Mesenchymal stem cell (in vitro differentiated cells and primary cell): ENCODE data around the gene HAP1.

Experiments used
- DNase-seq: peaks from one replicate; pipeline ENCODE4 v3.0.0-alpha.2; 2013
- H2AFZ ChIP-seq: one replicate; pipeline ENCODE4 v1.6.1; 2013; ENCODE audit warnings: low read depth, mild to moderate bottlenecking, control low read depth, inconsistent platforms, low read length, moderate library complexity
- H2AK5ac ChIP-seq: 2 replicates; pipeline ENCODE4 v1.6.1; 2013; ENCODE audit warnings: low read length, moderate library complexity, mild to moderate bottlenecking, inconsistent platforms; ENCODE audit not compliant: severe bottlenecking
- H2BK120ac ChIP-seq: one replicate; pipeline ENCODE4 v1.6.1; 2013; ENCODE audit warnings: low read depth, mild to moderate bottlenecking, inconsistent platforms, low read length, moderate library complexity
- H2BK12ac ChIP-seq, 2 experiments: one replicate each; pipeline ENCODE4 v1.6.1; 2013; ENCODE audit warnings: inconsistent platforms in 2 of 2, low read length in 2 of 2, mild to moderate bottlenecking in 2 of 2, moderate library complexity in 2 of 2, control low read depth in 1 of 2
- H2BK15ac ChIP-seq: one replicate; pipeline ENCODE4 v1.6.1; 2013; ENCODE audit warnings: mild to moderate bottlenecking, low read depth, inconsistent platforms; ENCODE audit not compliant: poor library complexity, severe bottlenecking
- H2BK5ac ChIP-seq: 2 replicates; pipeline ENCODE4 v1.6.1; 2013; ENCODE audit warnings: low read depth, mild to moderate bottlenecking, low read length, control low read depth, inconsistent platforms; ENCODE audit not compliant: poor library complexity, severe bottlenecking
- H3K14ac ChIP-seq, 2 experiments: one replicate each; pipeline ENCODE4 v1.6.1; 2013; ENCODE audit warnings: inconsistent platforms in 2 of 2, low read length in 2 of 2, control low read depth in 1 of 2, mild to moderate bottlenecking in 1 of 2, moderate library complexity in 1 of 2
- H3K18ac ChIP-seq, 2 experiments: one replicate each; pipeline ENCODE4 v1.6.1; 2013; ENCODE audit warnings: inconsistent platforms in 2 of 2, low read length in 2 of 2, control low read depth in 1 of 2, low read depth in 1 of 2, mild to moderate bottlenecking in 1 of 2
- H3K23ac ChIP-seq, 2 experiments: one replicate each; pipeline ENCODE4 v1.6.1; 2013; ENCODE audit warnings: inconsistent platforms in 2 of 2, low read length in 2 of 2, mild to moderate bottlenecking in 2 of 2, moderate library complexity in 2 of 2, control low read depth in 1 of 2
- H3K27ac ChIP-seq: 2 replicates; pipeline ENCODE4 v1.5.1; 2013; ENCODE audit warnings: mild to moderate bottlenecking, moderate library complexity, low read length, control low read depth, inconsistent platforms; ENCODE audit not compliant: poor library complexity, severe bottlenecking
- H3K27me3 ChIP-seq, 2 experiments: 2 replicates each; pipeline versions ENCODE4 v1.6.1 to v1.7.0; 2013; ENCODE audit warnings: low read length in 2 of 2, mild to moderate bottlenecking in 2 of 2, moderate library complexity in 2 of 2, control low read depth in 1 of 2, inconsistent platforms in 1 of 2; ENCODE audit not compliant: control insufficient read depth in 1 of 2, insufficient read depth in 1 of 2
- H3K36me3 ChIP-seq, 2 experiments: 2 replicates each; pipeline versions ENCODE4 v1.6.1 to v1.7.0; 2013; ENCODE audit warnings: low read length in 2 of 2, control low read depth in 1 of 2, inconsistent platforms in 1 of 2, low read depth in 1 of 2, mild to moderate bottlenecking in 1 of 2; ENCODE audit not compliant: insufficient read depth in 2 of 2, control insufficient read depth in 1 of 2
- H3K4ac ChIP-seq, 2 experiments: one replicate each; pipeline ENCODE4 v1.6.1; 2013; ENCODE audit warnings: inconsistent platforms in 2 of 2, low read length in 2 of 2, mild to moderate bottlenecking in 2 of 2, moderate library complexity in 2 of 2, control low read depth in 1 of 2, low read depth in 1 of 2
- H3K4me1 ChIP-seq: 2 replicates; pipeline ENCODE4 v1.6.1; 2013; ENCODE audit warnings: low read depth, low read length, control low read depth; ENCODE audit not compliant: control insufficient read depth, insufficient read depth
- H3K4me2 ChIP-seq: 2 replicates; pipeline ENCODE4 v1.6.1; 2013; ENCODE audit warnings: low read length, mild to moderate bottlenecking, inconsistent platforms; ENCODE audit not compliant: poor library complexity, severe bottlenecking
- H3K4me3 ChIP-seq, 2 experiments: 2 replicates each; pipeline versions ENCODE4 v1.5.1 to v1.7.0; 2013; ENCODE audit warnings: low read length in 2 of 2, mild to moderate bottlenecking in 2 of 2, control low read depth in 1 of 2, low read depth in 1 of 2; ENCODE audit not compliant: insufficient read depth in 1 of 2
- H3K79me1 ChIP-seq: replicated peaks from 2 replicates; pipeline ENCODE4 v1.6.1; 2013; ENCODE audit warnings: mild to moderate bottlenecking, control low read depth, low read length, inconsistent platforms; ENCODE audit not compliant: poor library complexity, severe bottlenecking
- H3K9ac ChIP-seq: 2 replicates; pipeline ENCODE4 v1.7.0; 2013; ENCODE audit warnings: mild to moderate bottlenecking, low read length, moderate library complexity
- H3K9me3 ChIP-seq: 2 replicates; pipeline ENCODE4 v1.7.0; 2013; ENCODE audit warnings: mild to moderate bottlenecking, low read length; ENCODE audit not compliant: control insufficient read depth
- H4K8ac ChIP-seq: one replicate; pipeline ENCODE4 v1.6.1; 2013; ENCODE audit warnings: inconsistent platforms, mild to moderate bottlenecking, low read length, moderate library complexity
- H4K91ac ChIP-seq: one replicate; pipeline ENCODE4 v1.6.1; 2013; ENCODE audit warnings: mild to moderate bottlenecking, low read length, inconsistent platforms
- WGBS: methylation state at CpG from one replicate; pipeline ENCODE4 v1.1.7; 2013; ENCODE audit warnings: mixed read lengths; 5-methylcytosine and 5-hydroxymethylcytosine counted together

HAP1 gene

DNA sequence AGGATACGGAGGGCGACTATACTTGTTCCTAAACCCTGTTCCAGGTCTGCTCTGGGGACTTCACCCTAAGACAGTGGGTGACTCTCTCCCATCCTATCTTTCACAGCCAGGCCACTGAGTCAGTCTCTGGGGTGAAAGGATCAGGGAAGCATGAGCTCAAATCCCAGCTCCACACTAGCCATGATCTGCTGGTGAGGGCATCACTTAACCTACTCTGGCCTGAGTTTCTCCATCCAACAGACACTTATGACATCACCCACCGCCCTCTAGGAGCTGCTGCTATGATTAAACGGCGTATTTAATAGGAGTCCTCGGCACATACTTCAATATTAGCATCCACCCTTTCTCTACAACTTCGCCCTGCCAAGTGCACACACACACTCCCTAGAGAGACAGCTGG is 12.2 kb downstream of the HAP1 start:
- Histone ChIP-seq H3K14ac (no peak overlapping the region), H3K79me1 (no peaks in the 10 kb centered on the region), H3K4ac (no peak overlapping the region), H3K27ac (no peak overlapping the region), H2AK5ac (no peak overlapping the region), H3K23ac (no peak overlapping the region), H2BK120ac (no peak overlapping the region), H3K4me2 (no peak overlapping the region), H2BK12ac (no peak overlapping the region), H3K9ac (no peak overlapping the region), H4K8ac (no peak overlapping the region), H3K36me3 (no peaks in the 10 kb centered on the region), H2AFZ (no peak overlapping the region), H3K4me1 (peaks cover 5% of the 10 kb centered on the region), H3K18ac (no peak overlapping the region), H3K27me3 (peaks cover 5 to 50% of the 10 kb centered on the region in 2 experiments), H4K91ac (no peak overlapping the region), H3K9me3 (no peaks in the 10 kb centered on the region), H2BK15ac (no peak overlapping the region), H3K4me3 (no peak overlapping the region), H2BK5ac (no peak overlapping the region)
- 91% methylated on average over 7 of the region's 7 CpGs for WGBS
- no peak for DNase-seq

DNA sequence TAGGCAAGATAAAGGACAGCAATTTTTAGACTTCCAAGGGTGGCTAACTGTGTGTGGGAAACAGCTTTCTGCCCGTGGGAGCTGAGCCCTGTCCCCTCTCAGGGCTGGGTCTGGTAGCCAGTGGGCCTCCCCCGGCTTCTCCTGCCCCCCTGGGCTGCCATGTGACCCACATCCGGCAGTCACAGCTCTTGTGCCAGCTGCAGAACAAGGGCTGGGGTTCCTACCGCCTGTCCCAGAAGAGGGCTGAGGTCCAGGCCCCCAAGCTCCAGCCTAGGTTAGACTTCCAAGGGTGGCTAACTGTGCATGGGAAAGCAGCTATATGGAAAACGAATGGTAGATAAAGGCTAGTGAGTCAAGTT is 16.2 kb downstream of the HAP1 start:
- Histone ChIP-seq H3K36me3 (no peaks in the 10 kb centered on the region), H3K18ac (peak overlapping the region in 1 of 2 experiments; percentile 33), H3K4ac (no peak overlapping the region), H3K27ac (no peak overlapping the region), H3K9ac (no peak overlapping the region), H3K27me3 (peaks cover 5 to 39% of the 10 kb centered on the region in 2 experiments), H3K4me3 (no peak overlapping the region), H3K9me3 (no peaks in the 10 kb centered on the region), H2BK120ac (no peak overlapping the region), H4K8ac (no peak overlapping the region), H2BK5ac (no peak overlapping the region), H2BK12ac (no peak overlapping the region), H2AFZ (no peak overlapping the region), H3K4me2 (no peak overlapping the region), H3K23ac (no peak overlapping the region), H4K91ac (peak overlapping the region; percentile 86), H3K4me1 (peaks cover 2% of the 10 kb centered on the region), H3K79me1 (no peaks in the 10 kb centered on the region), H2AK5ac (no peak overlapping the region), H3K14ac (peak overlapping the region in 1 of 2 experiments; percentile 51), H2BK15ac (peak overlapping the region; percentile 98)
- WGBS: 72% methylated on average over 5 of the region's 5 CpGs
- DNase-seq: no peak

DNA sequence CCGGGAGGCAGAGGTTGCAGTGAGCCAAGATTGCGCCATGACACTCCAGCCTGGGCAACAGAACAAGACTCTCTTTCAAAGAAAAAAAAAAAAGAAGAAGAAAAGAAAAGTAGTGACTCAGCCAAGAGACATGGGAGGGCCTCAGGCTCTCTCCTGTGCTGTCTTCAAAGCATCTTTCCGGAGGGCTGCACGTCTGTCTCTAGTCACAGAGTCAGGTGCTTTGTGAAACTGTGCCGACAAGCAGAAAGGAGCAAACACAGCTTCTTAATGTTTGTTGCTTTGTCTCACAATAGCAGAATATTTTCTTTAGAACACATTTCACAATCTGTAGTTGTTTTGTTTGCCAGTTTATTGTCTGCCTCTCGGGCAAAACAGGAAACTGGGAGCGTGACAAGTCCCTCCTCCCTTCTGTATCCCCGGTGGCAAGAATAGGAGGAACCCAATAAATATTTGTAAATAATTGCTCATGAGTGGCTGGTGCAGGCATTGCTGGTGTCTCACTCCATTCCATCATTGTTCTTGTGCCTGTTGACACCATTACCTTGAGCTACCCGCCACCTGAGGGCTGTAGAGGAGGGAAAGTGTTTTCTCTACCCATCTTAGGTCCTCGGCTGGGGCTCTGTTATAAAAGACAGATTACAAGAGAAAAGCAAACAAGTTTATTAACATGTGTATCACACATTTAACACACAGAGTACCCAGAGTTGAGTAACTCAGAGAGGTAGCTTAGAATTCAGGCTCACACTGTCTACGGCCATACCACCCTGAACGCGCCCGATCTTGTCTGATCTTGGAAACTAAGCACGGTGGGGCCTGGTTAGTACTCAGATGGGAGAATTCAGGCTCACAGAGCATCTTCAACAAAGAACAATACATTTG is 16.8 kb downstream of the HAP1 start:
- Histone ChIP-seq H3K18ac (no peak overlapping the region), H3K4me3 (no peak overlapping the region), H2AFZ (no peak overlapping the region), H3K9ac (no peak overlapping the region), H3K4ac (no peak overlapping the region), H2AK5ac (no peak overlapping the region), H3K36me3 (no peaks in the 10 kb centered on the region), H4K8ac (no peak overlapping the region), H3K14ac (no peak overlapping the region), H3K79me1 (no peaks in the 10 kb centered on the region), H2BK12ac (no peak overlapping the region), H3K27ac (no peak overlapping the region), H3K9me3 (no peaks in the 10 kb centered on the region), H2BK5ac (no peak overlapping the region), H2BK120ac (no peak overlapping the region), H3K4me1 (peaks cover 2% of the 10 kb centered on the region), H3K27me3 (peaks cover 2 to 36% of the 10 kb centered on the region in 2 experiments), H3K4me2 (no peak overlapping the region), H4K91ac (no peak overlapping the region), H3K23ac (no peak overlapping the region), H2BK15ac (no peak overlapping the region)
- peak; percentile 59 for DNase-seq
- 76% methylated on average over 11 of the region's 15 CpGs for WGBS

GRCh38 chr17:41711669-41712400 is 22.6 kb downstream of the HAP1 start, which contains the start of gene GAST:
GAST (plus strand) TSS chr17:41712331; CDS start chr17:41715437, 3,106 bp downstream.
- WGBS: 87% methylated on average over 10 of the region's 12 CpGs
- Histone ChIP-seq H2BK120ac (no peak within 1 kb of the TSS), H3K14ac (no peak within 1 kb of the TSS), H2BK12ac (no peak within 1 kb of the TSS), H2BK5ac (no peak within 1 kb of the TSS), H3K4ac (no peak within 1 kb of the TSS), H3K4me1 (no peaks in the 10 kb centered on the region), H3K4me2 (no peak within 1 kb of the TSS), H4K8ac (peak within 1 kb of the TSS; percentile 47), H3K79me1 (no peaks in the 10 kb centered on the region), H3K18ac (no peak within 1 kb of the TSS), H2BK15ac (peak within 1 kb of the TSS; percentile 64), H3K23ac (no peak within 1 kb of the TSS), H3K4me3 (no peak within 1 kb of the TSS), H3K27ac (no peak within 1 kb of the TSS), H2AK5ac (no peak within 1 kb of the TSS), H4K91ac (peak within 1 kb of the TSS; percentile 43), H3K36me3 (no peaks in the 10 kb centered on the region), H3K9ac (no peak within 1 kb of the TSS), H3K27me3 (peaks cover 6 to 27% of the 10 kb centered on the region in 2 experiments), H3K9me3 (no peaks in the 10 kb centered on the region), H2AFZ (no peak within 1 kb of the TSS)
- DNase-seq: no peak
